IMR-90 (cell line): ENCODE results near the gene BSPRY.

ENCODE experiments used
- CTCF ChIP-seq: conservative IDR thresholded peaks from 2 replicates; pipeline ENCODE4 v1.5.1; 2012; ENCODE audit warnings: mild to moderate bottlenecking, low read depth, low read length, improper control_type of control experiment
- RAD21 ChIP-seq: IDR thresholded peaks from 2 replicates; pipeline ENCODE4 v1.6.1; 2012; ENCODE audit warnings: low read length, improper control_type of control experiment

GRCh38 chr9:113417370-113417769 lies 68.0 kb downstream of the BSPRY start:
- TF ChIP-seq CTCF, result no peak
- TF ChIP-seq RAD21, result no peak
